Skeletal muscle tissue (tissue), 4 donors: ENCODE data around the gene PEA15. TPM values are rescaled to one million over a fixed set of nuclear protein-coding genes. Genes with fewer than 3 reads are reported as not detected.

Experiments
- H3K27ac ChIP-seq: one replicate; pipeline ENCODE4 v1.7.0; 2013; ENCODE audit warnings: mild to moderate bottlenecking, low read depth, low read length, inconsistent platforms
- H3K27me3 ChIP-seq, 3 donors: one replicate each; pipeline ENCODE4 v1.7.0; 2013; ENCODE audit warnings: low read length in 3 of 3; ENCODE audit not compliant: control insufficient read depth in 3 of 3, insufficient read depth in 3 of 3
- H3K36me3 ChIP-seq, 3 donors: one replicate each; pipeline ENCODE4 v1.7.0; 2013; ENCODE audit warnings: low read length in 3 of 3; ENCODE audit not compliant: control insufficient read depth in 3 of 3, insufficient read depth in 3 of 3
- H3K4me1 ChIP-seq, 3 donors: one replicate each; pipeline ENCODE4 v1.7.0; 2013; ENCODE audit warnings: low read length in 3 of 3, mild to moderate bottlenecking in 3 of 3; ENCODE audit not compliant: control insufficient read depth in 3 of 3, insufficient read depth in 3 of 3
- H3K4me3 ChIP-seq, 3 donors: one replicate each; pipeline ENCODE4 v1.7.0; 2013; ENCODE audit warnings: low read length in 3 of 3
- H3K9ac ChIP-seq, 3 donors: one replicate each; pipeline ENCODE4 v1.7.0; 2013; ENCODE audit warnings: low read length in 3 of 3, mild to moderate bottlenecking in 3 of 3, moderate library complexity in 2 of 3, low read depth in 1 of 3
- H3K9me3 ChIP-seq, 3 donors: one replicate each; pipeline ENCODE4 v1.7.0; 2013; ENCODE audit warnings: low read length in 3 of 3; ENCODE audit not compliant: control insufficient read depth in 3 of 3
- total RNA-seq: library from RNA; depleted of rRNA; stranded (reverse); fragments of >200 nt; gene quantifications from one replicate; pipeline ENCODE4 v1.2.3, GENCODE V29; 2014
- donor health status: Osteomylitis.

The PEA15 gene
- total RNA-seq, 1 donor from 2014 or later = 26.1 TPM

DNA sequence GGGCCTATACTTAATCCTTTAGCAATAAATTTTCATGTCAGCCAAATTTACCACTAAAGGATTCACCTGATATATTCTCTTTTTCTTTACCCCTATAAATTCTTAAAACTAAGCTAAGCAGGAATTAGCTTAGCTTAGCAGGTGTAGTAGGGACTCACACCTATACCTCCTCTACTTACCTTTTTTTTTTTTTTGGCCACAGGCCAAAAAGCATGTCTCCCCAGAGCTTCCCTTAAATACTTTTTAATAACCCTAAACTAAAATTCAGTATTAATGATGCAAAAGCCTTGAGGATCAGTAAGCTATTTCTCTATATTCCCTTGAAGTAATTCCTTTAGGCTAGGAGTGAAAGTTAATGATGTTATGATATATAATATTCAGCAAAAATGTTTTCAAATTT is 23.2 kb downstream of the PEA15 start:
- peaks cover 37 to 85% (median 74%) of the 10 kb centered on the region in 3 donors for H3K36me3 ChIP-seq

DNA sequence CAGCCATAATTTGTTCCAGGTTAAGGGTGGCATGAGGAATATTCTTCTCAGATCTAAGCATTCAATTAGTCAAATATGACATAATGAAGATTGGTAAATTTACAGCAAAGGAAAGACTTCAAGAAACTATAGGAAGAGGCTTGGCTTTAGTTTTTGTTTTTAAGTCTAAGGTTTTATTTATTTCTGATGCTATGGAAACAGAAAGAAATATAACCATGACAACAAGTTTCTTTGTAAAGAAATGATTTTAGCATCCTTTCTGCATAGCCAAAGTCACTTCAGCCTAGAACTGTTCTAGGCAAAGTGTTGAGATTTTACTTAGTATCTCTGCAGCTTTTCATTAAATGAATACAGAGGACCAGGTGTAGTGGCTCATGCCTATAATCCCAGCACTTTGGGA is 27.7 kb downstream of the PEA15 start:
- Histone ChIP-seq H3K4me1 (peaks cover 0 to under 1% (median 0%) of the 10 kb centered on the region in 3 donors), H3K27me3 (no peaks in the 10 kb centered on the region), H3K4me3 (no peak overlapping the region), H3K9ac (no peak overlapping the region), H3K9me3 (no peaks in the 10 kb centered on the region), H3K36me3 (peaks cover 23 to 73% (median 59%) of the 10 kb centered on the region in 3 donors), H3K27ac (no peak overlapping the region)

More for the DNA sequence above, 23.2 kb downstream of the PEA15 start:
- Histone ChIP-seq H3K4me3 (no peak overlapping the region), H3K27ac (no peak overlapping the region), H3K9ac (no peak overlapping the region), H3K27me3 (no peaks in the 10 kb centered on the region), H3K9me3 (no peaks in the 10 kb centered on the region), H3K4me1 (peaks cover 0 to 6% (median 0%) of the 10 kb centered on the region in 3 donors)

DNA sequence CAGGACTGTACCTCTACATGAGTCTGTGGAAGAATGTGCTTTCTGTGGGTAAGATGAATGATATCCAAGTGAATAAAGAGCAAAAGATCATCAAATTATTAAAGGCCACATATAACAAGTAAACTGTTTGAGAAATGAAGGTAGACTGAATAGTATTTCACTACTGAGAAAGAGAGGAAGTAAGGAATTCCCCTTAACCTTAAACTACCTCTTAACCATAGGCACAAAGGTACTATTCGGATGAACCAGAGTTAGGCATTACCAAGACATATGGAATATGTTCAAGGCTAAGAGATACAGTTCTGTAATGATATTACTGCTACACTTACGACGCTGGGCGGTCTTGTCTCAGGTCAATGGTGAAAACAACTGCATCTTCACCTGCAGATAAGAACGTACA is 31.6 kb downstream of the PEA15 start:
- peaks cover 7 to 11% (median 11%) of the 10 kb centered on the region in 3 donors for H3K4me1 ChIP-seq
- H3K36me3 ChIP-seq = peaks cover 32 to 68% (median 53%) of the 10 kb centered on the region in 3 donors
- H3K9ac ChIP-seq = no peak overlapping the region
- no peaks in the 10 kb centered on the region for H3K9me3 ChIP-seq
- no peaks in the 10 kb centered on the region for H3K27me3 ChIP-seq
- no peak overlapping the region for H3K27ac ChIP-seq
- no peak overlapping the region for H3K4me3 ChIP-seq

DNA sequence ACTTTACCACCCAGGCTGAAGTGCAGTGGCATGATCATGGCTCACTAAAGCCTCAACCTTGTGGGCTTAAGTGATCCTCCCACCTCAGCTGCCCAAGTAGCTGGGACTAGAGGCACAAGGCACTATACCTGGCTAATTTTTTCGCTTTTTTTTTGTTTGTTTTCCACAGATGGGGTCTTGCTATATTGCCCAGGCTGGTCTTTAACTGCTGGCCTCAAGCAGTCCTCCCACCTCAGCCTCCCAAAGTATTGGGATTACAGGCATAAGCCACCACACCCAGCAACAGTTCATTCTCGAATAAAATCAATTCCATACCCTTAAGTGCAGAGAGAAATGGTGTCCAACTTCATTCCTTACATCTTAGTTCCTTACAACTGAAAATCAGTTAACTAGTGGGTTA is 32.4 kb downstream of the PEA15 start:
- no peaks in the 10 kb centered on the region for H3K9me3 ChIP-seq
- no peak overlapping the region for H3K4me3 ChIP-seq
- no peaks in the 10 kb centered on the region for H3K27me3 ChIP-seq
- peaks cover 32 to 65% (median 50%) of the 10 kb centered on the region in 3 donors for H3K36me3 ChIP-seq
- H3K27ac ChIP-seq = no peak overlapping the region
- H3K4me1 ChIP-seq = peaks cover 11 to 15% (median 11%) of the 10 kb centered on the region in 3 donors
- no peak overlapping the region for H3K9ac ChIP-seq

DNA sequence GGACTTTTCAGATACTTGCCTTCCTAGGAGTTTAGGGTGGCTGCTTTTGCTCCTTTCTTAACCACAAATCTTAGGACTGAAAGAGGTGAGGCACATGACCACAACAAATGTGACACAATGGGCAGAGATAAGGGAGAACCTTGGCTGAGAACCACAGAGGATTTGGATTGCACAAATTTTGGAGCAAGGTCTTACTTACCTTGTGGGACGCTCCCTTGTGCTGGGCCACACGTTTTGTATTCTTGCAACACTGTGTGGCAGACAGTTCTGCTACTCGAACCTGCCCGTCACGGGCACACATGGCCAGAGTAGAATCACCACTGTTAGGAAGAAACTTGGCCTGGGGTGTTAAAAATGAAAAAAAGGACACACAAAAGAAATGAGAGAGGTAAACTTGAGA is 33.2 kb downstream of the PEA15 start:
- H3K9me3 ChIP-seq = no peaks in the 10 kb centered on the region
- H3K27ac ChIP-seq = no peak overlapping the region
- peak overlapping the region in 1 of 3 donors; percentile 59 for H3K9ac ChIP-seq
- H3K4me1 ChIP-seq = peaks cover 19 to 24% (median 20%) of the 10 kb centered on the region in 3 donors
- no peaks in the 10 kb centered on the region for H3K27me3 ChIP-seq
- no peak overlapping the region for H3K4me3 ChIP-seq
- H3K36me3 ChIP-seq = peaks cover 35 to 58% (median 50%) of the 10 kb centered on the region in 3 donors

DNA sequence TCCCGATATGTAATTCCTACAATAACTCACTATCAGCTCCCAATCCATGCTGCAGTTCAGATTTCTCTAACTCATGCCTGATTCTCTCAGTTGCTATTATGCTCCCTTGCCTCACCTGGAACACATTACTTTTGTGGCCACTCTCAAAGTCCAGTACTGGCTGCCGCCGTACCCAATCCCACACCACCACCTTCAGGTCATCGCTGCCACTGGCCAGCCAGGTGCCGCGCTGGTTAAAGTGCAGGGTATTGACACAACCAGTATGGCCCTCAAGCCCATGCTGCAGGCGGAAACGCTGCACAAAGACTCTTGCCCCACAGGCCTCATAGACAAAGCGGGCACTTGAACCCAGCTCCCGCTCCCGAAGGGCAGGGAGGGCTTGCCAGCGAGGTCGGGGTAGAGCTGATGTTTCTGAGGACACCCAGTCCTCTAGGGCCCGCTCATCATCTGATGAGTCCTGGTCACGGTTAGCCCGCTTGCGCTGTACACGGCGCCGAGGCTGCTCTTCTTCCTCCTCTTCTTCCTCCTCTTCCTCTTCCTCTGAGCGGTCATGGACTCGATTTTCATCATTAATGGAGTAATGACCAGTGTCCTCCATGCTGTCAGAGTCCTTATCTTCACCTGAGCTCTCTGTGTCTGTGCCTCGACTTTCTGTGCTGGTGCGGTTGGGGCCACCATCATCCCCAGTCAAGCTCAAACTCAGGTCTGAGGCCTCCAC is 34.6 kb downstream of the PEA15 start:
- H3K36me3 ChIP-seq = peaks cover 35 to 55% (median 50%) of the 10 kb centered on the region in 3 donors
- peaks cover 26 to 31% (median 30%) of the 10 kb centered on the region in 3 donors for H3K4me1 ChIP-seq
- no peak overlapping the region for H3K27ac ChIP-seq
- no peaks in the 10 kb centered on the region for H3K9me3 ChIP-seq
- H3K27me3 ChIP-seq = no peaks in the 10 kb centered on the region
- H3K4me3 ChIP-seq = no peak overlapping the region
- no peak overlapping the region for H3K9ac ChIP-seq

DNA sequence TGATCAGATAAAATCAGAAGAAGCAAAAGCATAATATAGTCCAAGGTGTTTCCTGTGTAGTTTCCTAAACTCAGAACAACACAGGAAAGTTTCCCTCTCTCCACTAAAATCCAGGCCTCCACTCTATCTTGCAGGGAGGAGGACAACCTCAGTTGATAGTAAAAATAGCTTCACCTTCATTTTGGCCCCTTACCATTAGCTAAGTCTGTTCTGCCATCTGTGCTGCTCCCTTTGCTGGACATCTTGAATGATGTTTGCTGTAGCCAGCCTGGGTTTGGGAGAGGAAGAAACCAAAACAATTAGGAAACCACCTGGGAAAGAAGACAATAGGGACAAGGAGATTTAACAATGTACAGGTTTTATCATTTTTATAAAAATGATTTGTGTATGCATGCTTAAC is 38.6 kb downstream of the PEA15 start:
- no peak overlapping the region for H3K4me3 ChIP-seq
- H3K4me1 ChIP-seq = peaks cover 36 to 38% (median 38%) of the 10 kb centered on the region in 3 donors
- H3K27ac ChIP-seq = peak overlapping the region; percentile 56

DNA sequence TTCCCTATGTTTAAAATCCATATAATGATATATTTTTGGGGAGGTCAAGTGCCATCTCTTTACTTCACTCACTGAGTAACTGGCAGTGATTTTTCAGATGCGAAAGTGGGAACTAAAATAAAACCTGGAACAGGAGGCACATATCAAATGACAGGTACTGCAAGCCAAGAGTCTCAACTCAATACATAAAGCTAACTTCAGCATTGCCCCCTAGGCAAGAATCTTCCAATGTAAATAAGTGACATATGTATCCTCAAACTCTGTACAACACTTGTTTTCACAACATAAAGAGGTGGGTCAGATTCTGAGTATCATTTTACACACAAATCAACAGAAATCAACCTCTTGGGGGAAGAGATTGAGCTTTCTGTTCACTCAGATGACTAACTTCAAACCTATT is 39.0 kb downstream of the PEA15 start:
- Histone ChIP-seq H3K9ac (no peak overlapping the region), H3K27ac (peak overlapping the region; percentile 56), H3K9me3 (no peaks in the 10 kb centered on the region), H3K4me3 (no peak overlapping the region), H3K36me3 (peaks cover 12 to 15% (median 14%) of the 10 kb centered on the region in 3 donors), H3K27me3 (no peaks in the 10 kb centered on the region), H3K4me1 (peaks cover 33 to 38% (median 36%) of the 10 kb centered on the region in 3 donors)

More for the DNA sequence above, 38.6 kb downstream of the PEA15 start:
- Histone ChIP-seq H3K27me3 (no peaks in the 10 kb centered on the region), H3K9ac (no peak overlapping the region), H3K36me3 (peaks cover 13 to 20% (median 19%) of the 10 kb centered on the region in 3 donors), H3K9me3 (no peaks in the 10 kb centered on the region)

DNA sequence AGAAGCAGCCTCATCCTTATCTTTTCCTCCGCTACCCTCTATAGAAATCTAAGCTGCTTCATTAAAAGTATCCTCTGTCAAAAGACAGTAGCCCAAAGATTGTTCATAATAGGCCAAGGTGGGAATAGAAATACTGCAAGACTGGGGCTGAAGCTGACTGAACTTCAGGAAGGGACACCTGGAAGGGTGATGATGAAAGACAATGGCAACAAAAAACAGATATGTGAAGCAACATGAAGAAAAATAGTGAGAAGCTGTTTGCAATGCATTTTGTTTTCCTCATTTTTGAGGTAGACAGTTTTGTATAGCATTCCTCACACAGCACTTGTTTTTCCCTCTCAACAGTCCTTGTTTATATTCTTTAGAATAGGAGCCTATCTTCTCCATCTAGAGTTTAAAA is 40.2 kb downstream of the PEA15 start:
- H3K9ac ChIP-seq = peak overlapping the region in 1 of 3 donors; percentile 21
- H3K27me3 ChIP-seq = no peaks in the 10 kb centered on the region
- no peaks in the 10 kb centered on the region for H3K9me3 ChIP-seq
- peaks cover 3 to 6% (median 3%) of the 10 kb centered on the region in 3 donors for H3K36me3 ChIP-seq
- peaks cover 35 to 38% (median 36%) of the 10 kb centered on the region in 3 donors for H3K4me1 ChIP-seq
- no peak overlapping the region for H3K4me3 ChIP-seq
- H3K27ac ChIP-seq = peak overlapping the region; percentile 56

DNA sequence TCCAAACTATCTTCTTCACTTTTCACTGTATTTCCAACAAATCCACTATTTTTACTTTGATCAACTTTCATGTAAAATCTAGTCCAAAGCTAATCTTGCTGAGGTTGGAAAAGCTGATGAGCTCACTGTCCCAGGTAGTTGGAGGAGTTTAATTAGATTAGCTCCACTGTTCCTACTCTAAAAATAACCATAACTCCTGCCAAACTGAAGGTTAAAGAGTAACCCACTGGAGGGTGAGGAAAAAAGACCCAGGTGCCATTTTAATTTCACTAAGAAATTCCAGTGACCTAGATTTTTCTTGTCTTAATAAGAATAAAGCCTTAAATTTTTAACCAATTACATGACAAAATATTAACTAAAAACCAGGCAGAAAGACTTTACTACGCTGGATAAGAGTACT is 41.9 kb downstream of the PEA15 start:
- H3K27ac ChIP-seq = peak overlapping the region; percentile 51
- no peaks in the 10 kb centered on the region for H3K27me3 ChIP-seq
- H3K9me3 ChIP-seq = no peaks in the 10 kb centered on the region
- H3K9ac ChIP-seq = no peak overlapping the region
- H3K36me3 ChIP-seq = peaks cover 0 to 3% (median 0%) of the 10 kb centered on the region in 3 donors
- no peak overlapping the region for H3K4me3 ChIP-seq
- H3K4me1 ChIP-seq = peaks cover 46 to 49% (median 49%) of the 10 kb centered on the region in 3 donors
